Fibroblast of the aortic adventitia (primary cell): ENCODE measurements around the gene TPK1. TPM values are rescaled to one million over a fixed set of nuclear protein-coding genes. Genes with fewer than 3 reads are reported as not detected.
"Not testable (repeated sequence)": the region's sequence is repeated elsewhere in the genome, so short reads cannot be mapped to it uniquely, and the experiment has no call there.

Experiments
- DNase-seq: peaks from one replicate; pipeline ENCODE4 v3.0.0-alpha.2; 2010; ENCODE audit warnings: low read depth
- H3K4me3 ChIP-seq: 2 replicates; pipeline ENCODE4 v1.5.1; 2011; ENCODE audit warnings: low read depth, mild to moderate bottlenecking, control low read depth, low read length, moderate library complexity
- total RNA-seq: library from RNA; depleted of rRNA; stranded (reverse); fragments of >200 nt; gene quantifications from 2 replicates; pipeline ENCODE4 v1.2.3, GENCODE V29; 2012; ENCODE audit warnings: low replicate concordance
- TF ChIP-seq, protein P1 (sequence below): IDR thresholded peaks from 2 replicates; pipeline ENCODE4 v1.5.1; 2011; ENCODE audit warnings: mild to moderate bottlenecking, low read length, control low read depth, inconsistent platforms; ENCODE audit not compliant: insufficient read depth

TPK1 gene
- total RNA-seq, 1 donor: 7.6 TPM

GRCh38 chr7:144784441-144784840 lies 51.4 kb downstream of the TPK1 start:
- TF ChIP-seq, protein P1, sequence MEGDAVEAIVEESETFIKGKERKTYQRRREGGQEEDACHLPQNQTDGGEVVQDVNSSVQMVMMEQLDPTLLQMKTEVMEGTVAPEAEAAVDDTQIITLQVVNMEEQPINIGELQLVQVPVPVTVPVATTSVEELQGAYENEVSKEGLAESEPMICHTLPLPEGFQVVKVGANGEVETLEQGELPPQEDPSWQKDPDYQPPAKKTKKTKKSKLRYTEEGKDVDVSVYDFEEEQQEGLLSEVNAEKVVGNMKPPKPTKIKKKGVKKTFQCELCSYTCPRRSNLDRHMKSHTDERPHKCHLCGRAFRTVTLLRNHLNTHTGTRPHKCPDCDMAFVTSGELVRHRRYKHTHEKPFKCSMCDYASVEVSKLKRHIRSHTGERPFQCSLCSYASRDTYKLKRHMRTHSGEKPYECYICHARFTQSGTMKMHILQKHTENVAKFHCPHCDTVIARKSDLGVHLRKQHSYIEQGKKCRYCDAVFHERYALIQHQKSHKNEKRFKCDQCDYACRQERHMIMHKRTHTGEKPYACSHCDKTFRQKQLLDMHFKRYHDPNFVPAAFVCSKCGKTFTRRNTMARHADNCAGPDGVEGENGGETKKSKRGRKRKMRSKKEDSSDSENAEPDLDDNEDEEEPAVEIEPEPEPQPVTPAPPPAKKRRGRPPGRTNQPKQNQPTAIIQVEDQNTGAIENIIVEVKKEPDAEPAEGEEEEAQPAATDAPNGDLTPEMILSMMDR: no peak
- no peak overlapping the region for H3K4me3 ChIP-seq
- no peak for DNase-seq

DNA sequence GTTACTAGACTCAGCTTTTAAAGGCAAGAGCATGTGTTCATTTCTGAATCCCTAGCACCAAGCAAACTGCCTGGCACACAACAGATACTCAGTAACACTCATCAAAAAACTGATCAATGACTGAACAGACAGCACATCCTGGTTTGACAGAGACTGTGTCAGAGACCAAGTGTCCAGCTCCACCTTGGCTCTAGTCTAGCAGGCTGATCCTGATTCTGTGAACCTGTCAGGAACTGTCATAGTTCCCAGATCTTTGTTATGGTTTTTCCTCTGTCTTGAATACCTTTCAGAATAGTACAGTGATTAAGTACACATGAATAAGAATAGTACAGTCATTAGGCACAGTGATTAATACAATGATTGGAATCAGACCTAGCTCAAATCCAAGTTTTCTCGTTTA lies 53.0 kb downstream of the TPK1 start:
- no peak for DNase-seq
- TF ChIP-seq, protein P1: no peak
- no peak overlapping the region for H3K4me3 ChIP-seq

DNA sequence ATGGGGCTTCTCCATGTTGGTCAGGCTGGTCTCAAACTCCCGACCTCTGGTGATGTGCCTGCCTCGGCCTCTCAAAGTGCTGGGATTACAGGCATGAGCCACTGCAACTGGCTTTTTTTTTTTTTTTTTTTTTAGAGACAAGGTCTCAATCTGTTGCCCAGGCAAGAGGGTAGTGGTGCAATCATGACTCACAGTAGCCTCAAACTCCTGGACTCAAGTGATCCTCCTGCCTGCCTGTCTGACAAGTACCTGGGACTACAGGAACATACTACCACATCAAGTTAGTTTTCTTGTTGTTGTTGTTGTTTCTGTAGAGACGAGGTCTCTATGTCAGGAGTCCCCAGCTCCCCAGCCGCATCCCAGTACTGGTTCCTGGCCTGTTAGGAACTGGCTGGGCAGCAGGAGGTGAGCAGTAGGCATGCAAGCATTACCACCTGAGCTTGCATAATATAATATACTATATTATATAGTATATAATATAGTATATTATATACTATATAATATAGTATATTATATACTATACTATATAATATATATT lies 55.7 kb downstream of the TPK1 start:
- no peak overlapping the region for H3K4me3 ChIP-seq
- TF ChIP-seq, protein P1: no peak
- DNase-seq: no peak

DNA sequence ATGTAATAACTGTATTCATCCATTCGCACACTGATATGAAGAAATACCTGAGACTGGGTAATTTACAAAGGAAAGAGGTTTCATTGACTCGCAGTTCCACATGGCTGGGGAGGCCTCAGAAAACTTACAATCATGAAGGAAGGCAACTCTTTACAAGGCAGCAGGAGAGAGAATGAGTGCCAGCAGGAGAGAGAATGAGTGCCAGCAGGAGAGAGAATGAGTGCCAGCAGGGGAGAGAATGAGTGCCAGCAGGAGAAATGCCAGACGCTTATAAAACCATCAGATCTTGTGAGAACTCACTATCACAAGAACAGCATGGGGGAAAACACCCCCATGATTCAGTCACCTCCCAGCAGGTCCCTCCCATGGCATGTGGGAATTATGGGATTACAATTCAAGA lies 58.0 kb downstream of the TPK1 start:
- not testable (repeated sequence) for H3K4me3 ChIP-seq, DNase-seq

DNA sequence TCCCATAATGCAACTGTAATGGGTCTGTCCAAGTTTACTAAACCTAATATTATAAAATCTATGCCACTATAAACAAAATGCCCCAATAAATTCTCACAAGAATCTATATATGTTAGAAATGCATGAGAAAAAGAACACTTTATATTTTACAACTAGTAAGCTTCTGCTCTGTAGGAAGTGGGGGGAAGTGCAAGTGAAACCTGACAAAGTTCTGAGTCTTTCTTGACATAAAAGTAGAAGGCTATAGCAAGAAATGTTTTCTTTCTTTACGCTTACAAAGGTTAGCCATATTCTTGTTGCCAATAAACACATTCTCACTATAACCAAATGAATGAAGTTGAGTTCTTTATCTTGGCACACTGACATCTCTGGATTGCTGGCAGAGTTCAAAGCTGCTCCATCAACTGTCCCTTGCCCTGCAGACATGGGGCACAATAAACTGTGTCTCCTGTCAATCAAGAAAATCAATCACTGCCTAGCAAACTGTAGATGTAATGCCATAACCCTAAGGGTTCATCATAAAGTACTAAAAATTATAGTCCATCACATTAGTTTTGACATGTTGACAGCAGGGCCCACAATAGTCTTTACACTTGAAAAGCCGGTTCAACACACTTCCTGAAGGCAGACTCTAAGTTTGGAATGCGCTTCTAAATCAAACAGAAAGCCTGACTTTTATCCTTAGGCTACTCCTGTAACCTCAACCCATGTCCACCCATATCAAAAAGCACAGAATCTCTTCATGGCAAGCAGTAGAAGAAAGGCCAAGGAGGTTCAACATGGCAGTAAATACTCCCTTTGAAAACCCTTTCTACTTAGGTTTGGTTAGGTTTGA lies 58.6 kb downstream of the TPK1 start:
- H3K4me3 ChIP-seq: no peak overlapping the region
- TF ChIP-seq, protein P1: no peak
- no peak for DNase-seq

- TF ChIP-seq, protein P1: no peak
- DNase-seq: no peak
- H3K4me3 ChIP-seq: no peak overlapping the region
These were observed 59.4 kb downstream of the TPK1 start for GRCh38 chr7:144776447-144776846.

DNA sequence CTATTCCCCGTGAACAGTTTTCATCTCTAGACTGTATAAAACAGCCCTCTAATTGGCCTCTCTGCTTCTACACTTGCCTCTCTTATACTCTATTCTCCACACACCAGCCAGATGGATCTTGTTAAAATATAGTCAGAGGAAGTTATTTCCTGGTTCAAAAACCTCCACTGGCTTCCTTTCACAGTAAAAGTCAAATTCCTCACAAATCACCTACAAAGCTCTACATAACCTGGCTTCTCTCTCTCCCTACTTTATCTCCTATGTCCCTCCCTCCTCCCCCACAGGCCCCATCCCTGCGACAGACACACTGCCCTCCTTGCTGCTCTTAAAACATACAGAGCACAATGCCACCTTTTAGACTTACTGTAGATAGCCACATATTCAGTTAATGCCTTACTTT lies 60.1 kb downstream of the TPK1 start:
- TF ChIP-seq, protein P1: no peak
- no peak overlapping the region for H3K4me3 ChIP-seq
- DNase-seq: no peak
